HG02610 (cell line): Measurements from ENCODE around the gene APBB2.
"Not testable (repeated sequence)": the region's sequence is repeated elsewhere in the genome, so short reads cannot be mapped to it uniquely, and the experiment has no call there.

ENCODE experiments used
- ATAC-seq: cut with Tn5 transposase; IDR thresholded peaks from one replicate; pipeline ENCODE4 v1.9.1; 2021; ENCODE audit warnings: mild to moderate bottlenecking, moderate library complexity; ENCODE audit not compliant: unreplicated experiment

Gene APBB2

DNA sequence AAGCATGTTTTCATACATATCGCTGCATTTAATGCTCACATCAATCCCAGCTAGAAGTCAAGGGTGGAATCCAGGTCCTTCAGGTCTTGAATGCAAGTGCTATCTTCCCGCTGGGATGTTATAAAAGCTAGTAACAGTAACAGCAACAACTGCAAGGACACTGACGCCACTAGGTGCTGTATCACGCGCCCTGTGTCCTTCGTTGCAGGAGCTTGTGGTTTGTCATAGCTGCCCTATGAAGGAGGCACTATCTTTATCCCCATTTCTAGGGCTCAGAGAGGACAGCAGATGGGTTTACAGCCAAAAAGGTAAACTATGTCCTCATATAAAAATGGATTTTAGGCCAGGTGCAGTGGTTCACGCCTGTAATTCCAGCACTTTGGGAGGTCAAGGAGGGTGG is 261.7 kb downstream of the APBB2 start:
- ATAC-seq = no peak

DNA sequence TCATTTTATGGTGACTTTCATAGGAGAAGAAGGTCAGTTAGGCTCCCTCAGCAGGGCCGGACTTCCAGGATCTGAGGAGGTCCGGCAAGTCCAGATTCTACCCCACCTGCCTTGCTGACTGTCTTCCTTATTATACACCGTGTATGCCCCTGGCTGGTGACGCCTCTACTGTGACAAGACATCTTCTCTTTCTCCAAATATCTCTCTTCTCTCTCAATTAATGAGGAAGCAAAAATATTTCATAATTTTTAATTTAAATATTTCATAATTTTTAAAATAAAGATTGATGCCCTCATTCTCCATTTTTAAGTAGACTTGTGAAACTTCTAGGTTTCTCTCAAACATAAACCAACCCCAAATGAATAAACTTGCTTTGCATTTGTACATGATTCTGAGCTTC is 262.1 kb downstream of the APBB2 start:
- ATAC-seq = no peak

DNA sequence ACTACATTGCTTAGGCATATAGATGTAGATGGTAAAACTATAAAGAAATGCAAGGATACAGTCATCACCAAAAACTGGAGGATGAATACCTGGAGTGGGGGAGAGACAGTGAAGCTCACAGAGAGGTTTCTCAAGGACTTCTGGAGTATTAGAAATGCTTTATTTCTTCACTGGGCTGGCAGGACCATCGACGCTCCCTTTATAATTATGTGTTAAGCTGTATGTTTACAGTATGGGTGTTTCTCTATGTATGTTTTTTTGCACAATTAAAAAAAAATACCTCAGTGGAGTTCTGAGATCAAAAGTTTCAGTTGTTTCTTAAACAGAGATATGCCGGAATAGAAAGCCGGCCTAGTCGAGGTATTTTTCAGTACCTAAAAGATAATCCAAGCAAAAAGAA is 263.3 kb downstream of the APBB2 start:
- no peak for ATAC-seq

DNA sequence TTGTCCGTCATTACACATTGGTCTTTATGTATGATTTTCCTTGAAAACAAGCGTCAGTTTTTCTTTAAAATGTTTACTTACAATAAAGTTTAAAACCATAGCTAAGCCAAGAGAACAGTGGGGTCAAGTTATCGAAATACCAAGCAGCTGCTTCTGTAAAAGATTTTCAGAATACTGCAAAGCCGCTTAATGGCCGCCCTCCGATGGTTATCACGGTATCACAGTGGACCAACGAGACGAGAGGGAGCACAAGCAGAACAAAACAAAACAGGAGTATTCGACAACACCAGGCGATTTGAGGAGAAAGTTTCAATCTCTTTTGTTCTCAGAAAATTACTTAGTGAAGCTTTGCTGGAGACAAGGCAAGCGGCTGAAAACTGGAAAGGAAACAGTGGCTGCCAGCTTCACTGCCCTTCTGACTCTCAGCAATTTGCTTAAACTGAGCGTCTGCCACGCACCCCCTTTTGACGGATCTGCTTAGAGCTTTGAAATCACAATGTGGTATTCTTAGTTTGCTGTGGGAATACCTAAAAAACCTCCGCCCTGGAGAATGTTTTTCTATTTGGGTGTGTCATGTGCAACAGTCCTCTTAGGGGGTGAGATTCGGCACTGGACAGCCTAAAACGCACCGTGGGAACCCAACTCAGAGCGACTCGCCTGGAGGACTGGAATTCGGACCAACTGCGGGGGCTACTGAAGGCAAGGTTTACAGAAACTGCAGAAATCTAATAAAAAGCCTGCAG is 264.8 kb downstream of the APBB2 start:
- ATAC-seq = no peak

DNA sequence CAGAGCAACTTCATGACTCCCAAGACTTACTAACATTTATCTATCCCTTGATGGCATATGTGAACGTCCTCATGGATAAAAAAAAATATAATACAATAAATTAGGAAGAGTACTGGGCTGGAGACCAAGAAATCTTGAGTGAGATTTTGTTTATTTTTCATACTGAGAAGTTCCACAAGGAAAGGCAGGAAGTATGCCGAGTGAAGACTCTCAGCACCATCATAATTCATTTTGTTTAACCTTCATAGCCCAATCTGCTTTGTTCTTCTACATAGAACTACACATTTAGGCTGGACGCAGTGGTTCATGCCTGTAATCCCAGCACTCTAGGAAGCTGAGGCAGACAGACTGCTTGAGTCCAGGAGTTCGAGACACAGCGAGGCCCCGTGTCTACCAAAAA is 266.3 kb downstream of the APBB2 start:
- no peak for ATAC-seq

DNA sequence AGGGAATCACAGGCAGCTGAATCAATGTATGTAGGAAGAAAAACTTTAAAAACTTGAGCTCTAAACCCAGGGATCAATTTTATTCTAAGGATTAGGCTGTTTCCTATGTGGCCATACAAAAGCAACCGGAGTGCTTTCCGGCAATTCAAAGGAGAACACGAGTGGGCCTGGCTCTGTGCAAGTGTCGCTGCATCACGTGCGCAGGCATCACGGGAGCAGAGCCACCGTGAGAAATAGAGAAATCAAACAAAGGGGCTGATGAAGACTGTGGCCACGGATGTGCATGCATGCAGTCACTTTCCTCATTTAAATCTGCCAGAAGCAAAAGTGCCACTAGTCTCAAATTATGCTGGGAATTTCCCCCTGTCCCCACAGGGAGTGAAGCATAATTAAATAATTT is 267.7 kb downstream of the APBB2 start:
- ATAC-seq = no peak

DNA sequence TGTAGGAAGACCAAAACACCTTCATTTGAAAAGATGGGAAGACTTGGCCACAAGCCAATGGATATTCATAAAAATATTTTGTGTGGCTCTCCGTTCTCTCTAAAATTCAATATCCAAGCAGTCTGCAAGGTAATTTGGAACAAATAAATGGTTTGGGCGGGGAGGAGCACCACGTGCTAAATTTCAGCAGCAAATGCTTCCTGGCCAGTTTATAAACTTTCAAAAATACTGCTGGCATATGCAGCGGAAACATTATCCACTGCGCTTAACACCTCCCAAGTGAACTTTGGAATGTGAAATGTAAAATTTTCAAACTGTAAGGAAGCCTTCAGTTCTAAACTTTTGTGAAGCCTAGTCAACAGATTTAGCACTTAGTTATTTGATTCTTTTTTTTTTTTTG is 273.6 kb downstream of the APBB2 start:
- no peak for ATAC-seq

DNA sequence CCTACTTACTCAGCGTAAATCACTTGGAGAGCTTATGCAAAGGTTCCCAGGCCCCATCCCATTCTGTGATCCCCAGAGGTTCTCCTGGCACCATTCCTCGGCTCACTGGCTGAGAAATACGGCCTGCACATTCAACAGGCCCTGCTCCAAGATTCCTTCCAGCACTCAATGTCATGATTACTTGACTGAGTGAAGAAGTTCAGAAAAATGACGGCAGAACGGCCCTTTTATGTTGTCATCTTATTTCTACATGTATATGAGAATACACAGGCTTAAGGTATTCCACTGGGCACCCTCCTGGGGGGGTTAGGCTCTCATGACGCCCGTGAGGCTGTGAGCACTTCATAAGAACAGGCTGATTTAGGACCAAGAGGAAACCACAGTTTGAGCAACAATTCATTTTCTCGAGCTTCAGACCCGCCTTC is 274.0 kb downstream of the APBB2 start:
- no peak for ATAC-seq

DNA sequence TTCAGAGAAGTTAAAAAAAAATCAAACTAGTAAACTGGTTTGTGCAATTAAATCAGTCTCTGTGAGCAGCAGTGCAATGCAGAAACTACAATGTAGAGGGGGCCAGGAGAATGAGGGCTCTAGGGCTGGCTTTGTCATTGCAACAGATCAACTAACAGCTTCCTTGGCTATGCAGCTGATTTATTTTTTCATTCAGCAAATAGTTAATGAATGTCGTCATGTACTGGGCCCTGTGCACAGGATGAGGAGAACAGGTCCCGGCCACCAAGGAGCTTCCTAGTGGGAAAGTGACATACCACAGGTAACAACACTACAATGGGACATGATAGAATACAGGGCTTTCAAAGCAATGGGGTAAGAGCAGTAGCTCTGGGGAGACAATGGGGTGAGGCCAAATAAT is 274.5 kb downstream of the APBB2 start:
- no peak for ATAC-seq

DNA sequence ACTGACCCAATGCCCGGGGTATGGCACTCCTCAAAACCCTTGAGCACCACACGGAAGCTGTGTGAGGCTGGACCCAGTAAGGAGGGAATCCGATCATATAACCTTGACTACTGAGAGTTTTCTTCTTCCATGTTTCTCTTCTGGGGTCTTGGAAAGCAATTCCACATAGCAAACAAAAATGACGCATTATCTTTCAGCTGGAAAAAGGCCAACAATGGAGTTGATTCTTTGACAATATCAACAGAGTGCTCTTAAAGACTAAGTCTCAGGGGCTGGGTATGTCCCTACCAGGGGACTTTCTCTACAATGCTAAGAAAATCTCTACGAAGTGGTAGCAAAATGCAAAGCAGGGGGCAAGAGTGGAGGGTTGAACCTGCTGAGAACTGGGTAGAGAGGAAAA is 276.0 kb downstream of the APBB2 start:
- no peak for ATAC-seq

DNA sequence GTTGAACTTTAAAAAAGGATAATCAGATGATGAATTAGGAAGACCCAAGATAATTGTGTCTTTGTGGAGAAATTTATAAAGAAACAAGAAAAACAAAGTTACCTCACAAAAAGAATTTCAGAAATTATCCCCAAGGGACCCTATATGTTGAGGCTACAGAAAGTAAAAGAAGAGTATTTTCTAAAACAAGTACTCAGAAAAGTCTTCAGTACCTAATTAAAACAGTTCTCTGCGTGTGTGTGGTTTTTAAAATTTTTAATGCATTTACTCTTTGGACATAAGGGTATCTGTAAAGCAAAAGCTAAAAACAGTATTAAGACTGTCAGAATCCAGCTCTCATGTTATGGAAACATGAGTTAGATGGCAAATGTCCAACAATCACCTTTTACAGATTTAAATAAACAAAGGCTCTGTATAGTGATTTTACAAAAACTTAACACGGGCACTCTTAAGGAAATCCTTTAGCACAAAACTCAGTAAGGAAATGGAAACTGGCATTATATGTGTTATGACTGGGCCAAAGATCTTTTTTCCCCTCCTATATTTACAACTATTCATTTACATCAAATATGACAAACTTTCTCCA is 277.1 kb downstream of the APBB2 start:
- ATAC-seq = no peak

DNA sequence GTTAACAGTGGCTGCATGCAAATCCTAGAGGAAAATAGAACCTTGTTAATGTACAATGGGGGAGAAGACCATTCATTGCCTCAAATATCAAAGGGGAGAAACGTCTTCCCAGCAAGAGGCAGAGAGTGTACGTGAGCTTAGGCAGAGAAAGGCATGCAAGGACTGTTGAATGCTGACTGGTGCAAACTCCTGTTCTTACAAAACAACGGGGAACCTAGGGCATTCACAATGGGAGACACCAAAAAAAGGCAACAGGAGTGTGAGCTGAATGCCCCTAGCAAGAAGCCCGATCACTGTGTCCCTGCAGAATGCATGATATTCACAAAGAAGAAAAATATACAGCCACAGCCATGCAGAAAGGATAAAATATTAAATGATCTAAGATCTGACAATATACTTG is 279.7 kb downstream of the APBB2 start:
- ATAC-seq = no peak

DNA sequence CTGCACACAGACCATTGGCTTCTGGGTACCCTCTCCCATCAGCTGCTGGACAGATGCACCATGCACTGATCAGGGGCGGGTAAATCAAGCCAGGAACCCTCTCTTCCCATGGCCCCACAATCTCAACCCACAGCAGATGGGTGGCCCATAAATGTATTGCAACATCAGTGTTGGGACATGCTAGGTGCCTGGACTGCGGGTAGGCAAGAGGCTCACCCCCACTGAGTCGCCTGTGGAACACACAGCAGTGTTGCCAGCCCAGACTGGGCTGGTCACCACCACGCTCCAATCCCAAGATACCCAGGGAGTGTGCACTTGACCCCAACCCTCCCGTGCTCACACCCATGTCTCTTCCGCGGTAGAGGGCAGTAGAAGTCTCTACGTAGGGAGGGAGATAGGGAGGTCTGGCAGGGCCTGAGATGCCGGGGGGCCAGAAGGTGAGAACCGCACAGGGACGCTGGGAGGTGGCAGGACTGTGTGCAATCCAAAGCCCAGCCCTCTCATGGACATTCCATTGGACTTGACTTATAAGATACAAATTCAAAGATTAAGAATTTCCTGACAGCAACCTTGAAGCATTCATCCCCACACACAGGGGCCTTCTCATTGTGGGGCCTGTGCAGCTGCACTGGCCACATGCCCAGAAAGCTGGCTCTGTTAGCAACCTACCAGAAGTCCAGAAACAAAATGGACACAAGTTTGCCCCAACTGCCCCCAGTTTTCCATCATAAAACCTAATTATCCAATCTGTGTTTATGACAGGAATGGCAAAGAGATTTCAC is 280.9 kb downstream of the APBB2 start:
- ATAC-seq = no peak

DNA sequence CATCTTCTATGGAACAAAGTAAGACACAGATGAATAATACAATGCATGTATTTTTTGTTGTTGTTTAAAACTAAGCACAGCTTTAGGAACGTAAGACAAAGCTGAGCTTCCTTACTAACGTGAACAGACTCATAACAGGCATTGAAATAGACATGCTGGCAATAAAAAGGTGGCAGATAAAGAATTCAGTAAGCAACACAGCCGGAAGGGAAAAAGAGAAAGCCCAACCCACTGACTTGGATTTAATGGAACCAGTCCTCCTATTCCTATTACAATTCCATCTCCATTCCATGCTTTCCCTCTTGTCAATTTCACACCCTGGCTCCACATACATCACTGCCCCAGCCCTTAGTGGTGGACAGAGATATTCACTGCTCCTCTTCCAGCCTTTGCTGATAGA is 282.5 kb downstream of the APBB2 start:
- ATAC-seq = no peak

DNA sequence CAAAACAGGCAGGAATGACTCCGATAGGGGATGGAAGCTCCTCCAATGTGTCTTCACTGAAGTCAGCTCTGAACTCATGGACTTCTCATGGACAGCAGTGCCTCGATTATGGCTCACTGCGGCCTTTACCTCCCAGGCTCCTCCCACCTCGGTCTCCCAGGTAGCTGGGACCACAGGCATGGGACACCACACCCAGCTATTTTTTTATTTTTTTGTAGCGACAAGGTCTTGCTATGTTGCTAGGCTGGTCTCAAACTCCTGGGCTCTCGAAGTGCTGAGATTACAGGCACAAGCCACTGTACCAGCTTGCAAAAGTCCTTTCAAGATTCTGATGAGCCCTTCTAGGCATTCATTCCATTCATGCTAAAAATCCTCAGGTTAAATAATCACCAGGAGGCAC is 283.1 kb downstream of the APBB2 start:
- ATAC-seq = no peak

DNA sequence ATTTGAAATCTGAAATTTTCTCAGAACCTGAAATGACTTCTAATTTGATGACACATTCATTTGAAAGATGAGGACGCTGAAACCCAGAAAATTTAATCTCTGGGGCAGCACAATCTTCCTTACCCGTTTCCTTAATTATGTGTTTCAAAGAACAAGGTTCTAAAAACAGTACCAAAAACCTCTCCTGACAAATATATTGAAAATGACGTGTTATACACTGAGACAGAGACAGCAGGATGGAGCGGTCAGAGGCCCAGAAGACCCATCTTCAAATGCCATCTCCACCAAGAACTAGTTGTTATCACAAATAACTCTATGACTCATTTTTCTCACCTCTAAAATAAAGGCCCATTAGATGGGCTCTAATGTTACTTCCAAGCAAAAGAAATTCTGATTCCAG is 287.3 kb downstream of the APBB2 start:
- no peak for ATAC-seq

DNA sequence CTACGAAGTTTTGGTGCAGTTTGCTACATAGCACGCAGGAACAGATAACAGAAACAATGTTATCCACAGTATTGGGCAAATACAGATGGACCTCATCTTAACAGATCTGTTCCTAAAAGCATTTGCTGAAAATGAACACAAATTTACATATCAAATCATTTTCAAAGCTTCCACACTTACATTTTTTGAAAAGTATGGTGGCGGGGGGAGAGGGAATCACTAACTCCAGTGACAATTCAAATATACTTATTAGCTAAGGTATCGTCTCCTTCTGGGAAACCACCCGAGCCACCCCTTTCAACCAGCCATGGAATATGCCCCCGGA is 289.6 kb downstream of the APBB2 start:
- ATAC-seq = no peak

DNA sequence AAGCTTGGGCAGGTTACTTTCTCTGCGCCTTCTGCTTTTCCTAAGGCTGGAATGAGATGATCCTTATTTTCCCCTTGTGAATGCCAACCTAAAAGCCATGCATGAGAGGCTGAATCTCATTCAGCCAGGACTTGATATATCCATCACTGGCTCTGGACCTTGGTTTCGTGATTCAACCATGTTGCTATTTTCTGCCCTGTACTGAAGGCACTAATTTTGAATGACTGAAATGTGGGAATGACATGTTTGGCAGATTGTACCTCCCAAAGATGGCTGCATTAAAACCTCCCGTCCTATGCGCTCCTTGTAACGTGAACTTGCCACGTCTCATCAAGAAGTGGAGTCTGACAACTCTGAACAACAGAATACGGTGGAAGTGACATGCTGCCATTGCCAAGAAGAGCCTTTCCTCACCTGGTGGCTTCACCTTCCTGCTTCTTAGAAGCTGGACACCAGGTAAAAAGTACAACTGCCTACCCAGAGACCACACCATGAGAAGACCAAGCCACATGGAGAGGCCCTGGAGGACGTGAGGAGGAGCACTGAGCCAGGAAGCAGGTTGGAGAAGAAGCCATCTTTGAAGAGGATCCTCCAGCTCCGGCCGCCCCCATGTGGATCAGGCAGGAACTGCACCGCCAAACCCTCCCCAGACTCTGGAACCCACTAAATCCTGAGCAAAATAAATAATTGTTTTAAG is 290.1 kb downstream of the APBB2 start:
- ATAC-seq = peak; percentile 85

DNA sequence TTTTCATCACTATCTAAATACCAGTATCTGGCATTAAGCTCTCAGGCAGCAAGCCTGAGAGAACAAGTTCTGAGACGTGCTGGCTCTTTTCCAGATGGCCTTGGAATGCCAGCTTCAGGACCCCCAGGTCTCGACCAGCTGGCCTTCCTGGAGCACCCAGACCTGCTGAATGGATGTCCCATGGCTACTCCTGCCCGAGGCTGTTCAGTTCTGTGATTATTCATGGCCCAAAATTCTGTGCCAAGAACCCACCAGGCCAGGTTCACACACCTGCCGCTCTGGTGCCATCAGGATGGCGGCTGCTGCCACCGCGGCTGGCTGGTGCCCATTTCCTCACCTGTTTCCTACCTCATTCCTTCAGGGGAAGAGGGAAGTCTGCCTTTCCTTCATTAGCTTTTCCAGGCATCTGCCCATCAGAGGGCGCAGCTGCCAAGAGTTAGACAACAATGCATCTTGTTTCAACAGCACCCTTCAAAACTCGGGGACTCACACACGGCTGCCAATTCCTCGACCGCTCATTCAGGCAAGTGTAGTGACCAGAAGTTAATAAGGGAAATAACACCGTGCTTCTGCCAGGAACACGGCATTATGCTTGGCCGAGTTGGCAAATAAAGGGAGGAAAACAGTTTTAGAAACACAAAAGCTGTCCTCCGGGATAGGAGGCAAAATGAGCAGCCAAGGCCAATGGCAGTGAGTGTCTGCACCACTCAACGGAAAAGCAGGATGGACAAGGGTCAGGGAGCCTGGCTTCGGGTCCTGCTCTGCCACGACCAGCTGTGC is 290.8 kb downstream of the APBB2 start:
- no peak for ATAC-seq

DNA sequence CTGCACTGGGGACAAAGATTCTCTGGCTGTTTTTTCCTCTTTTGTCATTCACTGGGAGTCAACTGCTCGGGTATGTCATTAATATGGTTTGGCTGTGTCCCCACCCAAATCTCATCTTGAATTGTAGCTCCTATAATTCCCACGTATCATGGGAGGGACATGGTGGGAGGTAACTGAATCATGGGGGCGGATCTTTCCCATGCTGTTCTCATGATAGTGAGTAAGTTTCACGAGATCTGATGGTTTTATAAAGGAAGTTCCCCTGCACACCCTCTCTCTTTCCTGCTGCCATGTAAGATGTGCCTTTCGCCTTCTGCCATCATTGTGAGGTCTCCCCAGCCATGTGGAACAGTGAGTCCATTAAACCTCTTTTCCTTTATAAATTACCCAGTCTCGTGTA is 294.4 kb downstream of the APBB2 start:
- not testable (repeated sequence) for ATAC-seq

DNA sequence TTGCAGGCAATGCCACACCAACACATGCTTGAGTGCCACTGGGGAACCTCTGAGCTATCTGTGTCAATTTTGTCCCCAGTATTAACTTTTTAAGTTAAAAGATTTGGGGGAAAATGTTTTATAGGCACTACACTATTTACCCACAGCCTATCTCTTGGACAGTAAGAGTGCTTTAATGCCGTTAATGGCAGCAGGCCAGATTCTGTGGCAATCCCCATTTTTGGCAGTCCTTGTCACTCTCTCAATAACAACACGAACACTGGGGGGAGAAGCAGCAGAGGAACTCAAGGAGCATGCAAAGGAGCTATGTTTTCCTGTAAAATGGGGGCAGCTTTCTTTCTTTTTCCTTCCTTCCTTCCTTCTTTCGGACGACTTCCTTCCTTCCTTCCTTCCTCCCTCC is 296.0 kb downstream of the APBB2 start:
- no peak for ATAC-seq
